ENCODE results near the gene PET100. TPM values are rescaled to one million over a fixed set of nuclear protein-coding genes. Genes with fewer than 3 reads are reported as not detected.

The PET100 gene
- total RNA-seq, 1 experiment from 2014 or later = 126 TPM

GRCh38 chr19:7665076-7665475, 35.5 kb downstream of the PET100 start:
- H3K9ac ChIP-seq (ENCODE audit: low read length) = no peak overlapping the region
- H3K27ac ChIP-seq (ENCODE audit: low read depth, low read length) = no peak overlapping the region
- DNase-seq (ENCODE audit: low read depth, low spot score) (no peak), ATAC-seq (no peak)
- CTCF ChIA-PET = interaction anchor here (1.2 kb wide), 1 partner anchor 16 kb away, joined by 3 read pairs; the partner anchor contains the start of gene TRAPPC5
- H3K9me2 ChIP-seq (ENCODE audit: insufficient read depth) = no peaks in the 10 kb centered on the region
- POLR2A ChIA-PET = interaction anchor here (1.3 kb wide), 1 partner anchor 16 kb away, joined by 3 read pairs; the partner anchor contains the start of gene TRAPPC5
- H3K4me2 ChIP-seq (ENCODE audit: low read length) = no peak overlapping the region
- no peak overlapping the region for H2AFZ ChIP-seq (ENCODE audit: low read depth, low read length, poor library complexity, severe bottlenecking)
- H4K20me1 ChIP-seq (ENCODE audit: insufficient read depth) = no peaks in the 10 kb centered on the region
- no peak overlapping the region for H3K4me3 ChIP-seq (replicated peaks in 1 of 2; ENCODE audit: low read depth in 1 of 2, low read length in 2 of 2)
- no TSS peak for BruUV-seq (replicated peaks)
- no peaks in the 10 kb centered on the region for H3K27me3 ChIP-seq (ENCODE audit: insufficient read depth, low read length)
- RAD21 ChIA-PET (ENCODE audit: low non-redundant PET in 1 of 2, low total read pairs in 2 of 2, uncharacterized antibody in 2 of 2, unreplicated experiment in 2 of 2) = no interaction called here
- H3K79me2 ChIP-seq (ENCODE audit: insufficient read depth, low read length) = no peaks in the 10 kb centered on the region
- no peak for TF ChIP-seq ELF1 (IDR thresholded peaks at IDR 0.05; ENCODE audit: borderline replicate concordance, low read depth)
- TF ChIP-seq POLR2A (IDR thresholded peaks at IDR 0.05; ENCODE audit: borderline replicate concordance, extremely low read depth, insufficient read depth, insufficient read length) = no peak
- TF ChIP-seq TCF7L2 (IDR thresholded peaks at IDR 0.05; ENCODE audit: borderline replicate concordance, extremely low read depth, insufficient read depth, insufficient read length) = no peak
- no peak for TF ChIP-seq YY1 (IDR thresholded peaks at IDR 0.05; ENCODE audit: extremely low read depth, insufficient replicate concordance, low read depth, low read length)
- TF ChIP-seq SP1 (IDR thresholded peaks at IDR 0.05; ENCODE audit: low read depth) = no peak
- no peak for TF ChIP-seq SRF (IDR thresholded peaks at IDR 0.05; ENCODE audit: low read depth)
- TF ChIP-seq SIN3A (IDR thresholded peaks at IDR 0.05; ENCODE audit: low read depth) = no peak
- no peak for TF ChIP-seq POLR2AphosphoS5 (IDR thresholded peaks at IDR 0.05; ENCODE audit: low read depth, low read length)
- no peak for TF ChIP-seq EZH2phosphoT487 (IDR thresholded peaks at IDR 0.05; ENCODE audit: borderline replicate concordance)
- no peak for TF ChIP-seq JUND (IDR thresholded peaks at IDR 0.05)
- no peak for TF ChIP-seq CBX3 (IDR thresholded peaks at IDR 0.05; ENCODE audit: low read depth)
- no peak for TF ChIP-seq MAX (IDR thresholded peaks at IDR 0.05)
- no peak for TF ChIP-seq CTCF (IDR thresholded peaks at IDR 0.05 in 2 of 3, conservative IDR thresholded peaks at IDR 0.05 in 1 of 3; ENCODE audit: borderline replicate concordance in 1 of 3, insufficient read depth in 1 of 3, low read depth in 2 of 3, low read length in 2 of 3)
- no peak for TF ChIP-seq ATF3 (IDR thresholded peaks at IDR 0.05)
- TF ChIP-seq ZBTB33 (IDR thresholded peaks at IDR 0.05; ENCODE audit: extremely low read depth, insufficient replicate concordance, low read length) = no peak
- H3K4me1 ChIP-seq (ENCODE audit: control insufficient read depth in 1 of 2, insufficient read depth in 2 of 2, low read length in 2 of 2) = no peaks in the 10 kb centered on the region
- H3K9me3 ChIP-seq (ENCODE audit: control insufficient read depth in 1 of 2, insufficient read depth in 1 of 2, low read depth in 1 of 2, low read length in 2 of 2) = no peaks in the 10 kb centered on the region
- intact Hi-C loops (cut with micrococcal nuclease) = no loop called here
- H3K36me3 ChIP-seq (ENCODE audit: control insufficient read depth in 1 of 2, insufficient read depth in 2 of 2, low read length in 2 of 2) = no peaks in the 10 kb centered on the region
